HG03460 (cell line): ENCODE results near the gene TRIOBP.
"Not testable (repeated sequence)": the region's sequence is repeated elsewhere in the genome, so short reads cannot be mapped to it uniquely, and the experiment has no call there.

ENCODE experiments used
- ATAC-seq: cut with Tn5 transposase; IDR thresholded peaks from one replicate; pipeline ENCODE4 v1.9.1; 2021; ENCODE audit not compliant: unreplicated experiment

The TRIOBP gene

DNA sequence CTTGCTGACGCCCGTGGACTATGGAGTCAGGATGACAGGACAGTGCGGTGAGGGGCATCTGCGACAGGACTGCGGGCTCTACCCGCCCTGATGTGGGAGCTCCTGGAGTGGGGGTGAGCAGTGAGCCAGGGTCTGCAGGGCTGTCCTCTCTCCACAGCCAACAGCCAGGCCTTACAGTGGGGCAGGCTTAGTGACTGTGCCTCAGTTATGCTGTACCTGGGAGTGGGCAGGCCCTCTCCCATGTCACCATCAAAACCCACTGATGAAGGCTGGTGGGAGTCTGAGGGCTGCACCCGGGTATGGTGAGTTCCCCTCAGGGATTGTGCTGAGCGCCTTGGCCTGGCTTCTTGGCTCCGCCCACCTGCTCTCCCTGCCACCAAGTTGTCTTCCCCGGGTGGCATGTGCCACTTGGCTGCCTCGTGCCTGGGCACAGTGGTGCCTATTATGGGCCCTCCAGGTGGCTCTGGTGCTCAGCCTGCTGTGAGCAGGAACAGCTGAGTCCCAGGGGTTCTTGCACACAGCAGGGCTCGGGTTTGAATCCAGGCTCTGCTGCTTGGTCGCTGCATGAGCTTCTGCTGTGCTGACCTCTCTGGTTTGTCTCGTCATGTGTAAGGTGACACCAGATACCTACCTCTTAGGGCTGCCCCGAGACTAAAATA, 4.1 kb upstream of the TRIOBP start:
- no peak for ATAC-seq

DNA sequence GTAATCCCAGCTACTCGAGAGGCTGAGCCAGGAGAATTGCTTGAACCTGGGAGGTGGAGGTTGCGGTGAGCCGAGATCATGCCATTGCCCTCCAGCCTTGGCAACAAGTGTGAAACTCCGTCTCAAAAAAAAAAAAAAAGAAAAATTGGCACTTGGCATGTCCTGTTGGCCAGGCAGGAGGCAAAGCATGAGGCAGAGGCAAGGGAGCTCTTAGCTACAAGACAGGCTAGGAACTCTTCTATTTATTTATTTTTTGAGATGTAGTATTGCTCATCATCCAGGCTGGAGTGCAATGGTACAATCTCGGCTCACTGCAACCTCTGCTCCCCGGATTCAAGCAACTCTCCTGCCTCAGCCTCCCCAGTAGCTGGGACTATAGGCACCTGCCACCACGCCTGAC, 2.7 kb upstream of the TRIOBP start:
- ATAC-seq, result not testable (repeated sequence)

GRCh38 chr22:37696260-37696656, 590 bp upstream of the TRIOBP start:
- ATAC-seq, result not testable (repeated sequence)

GRCh38 chr22:37697538-37697835, 639 bp downstream of the TRIOBP start:
- no peak for ATAC-seq

DNA sequence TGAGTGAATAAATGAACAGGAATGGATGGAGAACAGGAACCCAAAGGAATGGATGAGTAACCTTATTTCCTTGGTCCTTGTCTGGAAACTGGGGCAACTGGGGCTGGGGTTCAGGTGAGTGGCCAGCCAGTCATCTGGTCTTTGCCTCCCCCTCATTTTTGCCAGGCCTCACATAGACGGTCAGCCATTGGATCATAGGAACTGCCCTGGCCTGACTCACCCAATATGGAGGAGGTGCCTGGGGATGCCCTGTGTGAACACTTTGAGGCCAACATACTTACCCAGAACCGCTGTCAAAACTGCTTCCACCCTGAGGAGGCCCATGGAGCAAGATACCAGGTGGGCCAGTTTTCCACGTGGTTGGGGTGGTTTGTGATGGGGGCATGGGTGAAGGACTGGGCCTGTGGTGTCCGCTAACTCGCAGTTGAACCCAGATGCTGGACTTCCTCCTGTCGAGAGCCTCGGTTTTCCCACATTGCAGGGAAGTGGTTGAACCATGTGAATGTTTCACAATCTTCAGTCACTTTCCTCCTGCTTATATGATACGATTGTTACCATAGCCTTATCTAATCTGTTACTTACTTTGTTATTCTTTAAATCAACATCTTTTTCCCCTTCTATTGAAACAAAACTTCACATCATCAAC, 4.4 kb downstream of the TRIOBP start:
- ATAC-seq, result no peak

DNA sequence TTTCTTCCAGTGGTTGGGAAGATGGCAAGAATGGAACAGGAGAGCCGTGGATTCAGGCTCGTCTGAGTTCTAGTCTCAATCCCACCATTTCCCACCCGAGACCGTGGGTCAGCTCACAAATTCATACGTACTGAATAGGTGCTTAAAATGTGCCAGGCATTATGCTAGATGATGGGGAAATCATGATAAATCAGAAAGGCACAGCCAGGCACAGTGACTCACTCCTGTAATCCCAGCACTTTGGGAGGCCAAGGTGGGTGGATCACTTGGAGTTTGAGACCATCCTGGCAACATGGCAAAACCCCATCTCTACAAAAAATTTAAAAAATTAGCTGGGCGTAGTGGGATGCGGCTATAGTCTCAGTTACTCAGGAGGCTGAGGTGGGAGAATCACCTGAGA, 7.1 kb downstream of the TRIOBP start:
- no peak for ATAC-seq

DNA sequence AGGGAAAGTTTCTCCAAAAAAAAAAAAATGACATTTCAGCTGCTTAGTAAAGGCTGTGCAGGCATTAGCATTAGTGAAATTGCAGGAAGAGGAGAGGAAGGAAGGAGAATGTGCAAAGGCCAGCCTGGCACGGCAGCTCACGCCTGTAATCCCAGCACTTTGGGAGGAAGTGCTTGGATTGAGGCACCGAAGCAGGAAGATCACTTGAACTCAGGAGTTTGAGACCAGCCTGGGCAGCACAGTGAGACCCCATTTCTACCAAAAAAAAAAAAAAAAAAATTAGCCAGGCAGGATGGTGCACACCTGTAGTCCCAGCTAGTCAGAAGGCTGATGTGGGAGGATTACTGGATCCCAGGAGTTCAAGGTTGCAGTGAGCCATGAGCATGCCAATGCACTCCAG, 7.8 kb downstream of the TRIOBP start:
- ATAC-seq, result no peak

GRCh38 chr22:37705205-37705604, 8.4 kb downstream of the TRIOBP start:
- ATAC-seq, result no peak

- ATAC-seq, result no peak
These were observed 12.0 kb downstream of the TRIOBP start for GRCh38 chr22:37708580-37709444.

DNA sequence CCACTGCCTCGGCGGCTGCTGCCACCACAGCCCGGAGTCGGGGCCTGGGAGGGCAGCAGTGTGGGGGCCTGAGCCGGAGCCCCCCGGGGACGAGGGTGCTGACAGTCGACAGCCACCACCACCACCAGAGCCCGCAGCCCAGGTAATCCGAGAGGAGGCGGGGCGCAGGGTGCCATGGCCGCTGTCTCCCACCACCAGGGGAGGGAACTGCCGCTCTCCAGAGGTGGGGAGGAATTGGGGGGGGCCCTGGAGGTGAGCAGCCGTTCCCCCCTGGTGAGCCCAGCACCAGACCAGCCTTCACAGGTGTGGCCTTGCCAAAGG, 12.6 kb downstream of the TRIOBP start:
- no peak for ATAC-seq

- ATAC-seq, result no peak
These were observed 13.8 kb downstream of the TRIOBP start for GRCh38 chr22:37710675-37711074.

GRCh38 chr22:37711490-37711889, 14.6 kb downstream of the TRIOBP start:
- ATAC-seq, result no peak

GRCh38 chr22:37713761-37714160, 16.9 kb downstream of the TRIOBP start:
- no peak for ATAC-seq

- no peak for ATAC-seq
These were observed 17.8 kb downstream of the TRIOBP start for GRCh38 chr22:37714634-37715033.

DNA sequence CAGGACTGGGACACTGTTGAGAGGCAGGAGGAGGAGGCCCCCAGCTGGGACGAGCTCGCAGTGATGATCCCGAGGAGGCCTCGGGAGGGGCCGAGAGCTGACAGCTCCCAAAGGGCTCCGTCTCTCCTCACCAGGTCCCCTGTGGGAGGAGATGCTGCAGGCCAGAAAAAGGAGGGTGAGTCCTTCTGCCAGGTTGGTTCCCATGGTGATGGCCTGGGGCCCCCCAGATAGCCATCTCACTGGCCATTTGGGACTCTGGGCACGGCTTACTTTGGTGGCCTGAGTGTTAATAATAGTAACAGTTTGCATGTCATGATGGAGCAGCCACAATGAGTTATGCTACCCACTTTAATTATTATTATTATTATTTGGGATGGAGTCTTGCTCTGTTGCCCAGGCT, 18.9 kb downstream of the TRIOBP start:
- ATAC-seq, result no peak

GRCh38 chr22:37716708-37717107, 19.9 kb downstream of the TRIOBP start:
- ATAC-seq, result no peak

DNA sequence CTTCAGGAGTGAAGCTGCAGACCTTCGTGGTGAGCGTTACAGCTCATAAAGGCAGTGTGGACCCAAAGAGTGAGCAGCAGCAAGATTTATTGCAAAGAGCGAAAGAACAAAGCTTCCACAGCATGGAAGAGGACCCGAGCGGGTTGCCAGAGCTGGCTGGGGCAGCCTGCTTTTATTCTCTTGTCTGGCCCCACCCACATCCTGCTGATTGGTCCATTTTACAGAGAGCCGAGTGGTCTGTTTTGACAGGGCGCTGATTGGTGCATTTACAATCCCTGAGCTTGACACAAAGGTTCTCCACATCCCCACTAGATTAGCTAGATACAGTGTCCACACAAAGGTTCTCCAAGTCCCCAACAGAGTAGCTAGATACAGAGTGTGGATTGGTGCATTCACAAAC, 20.4 kb downstream of the TRIOBP start:
- not testable (repeated sequence) for ATAC-seq

DNA sequence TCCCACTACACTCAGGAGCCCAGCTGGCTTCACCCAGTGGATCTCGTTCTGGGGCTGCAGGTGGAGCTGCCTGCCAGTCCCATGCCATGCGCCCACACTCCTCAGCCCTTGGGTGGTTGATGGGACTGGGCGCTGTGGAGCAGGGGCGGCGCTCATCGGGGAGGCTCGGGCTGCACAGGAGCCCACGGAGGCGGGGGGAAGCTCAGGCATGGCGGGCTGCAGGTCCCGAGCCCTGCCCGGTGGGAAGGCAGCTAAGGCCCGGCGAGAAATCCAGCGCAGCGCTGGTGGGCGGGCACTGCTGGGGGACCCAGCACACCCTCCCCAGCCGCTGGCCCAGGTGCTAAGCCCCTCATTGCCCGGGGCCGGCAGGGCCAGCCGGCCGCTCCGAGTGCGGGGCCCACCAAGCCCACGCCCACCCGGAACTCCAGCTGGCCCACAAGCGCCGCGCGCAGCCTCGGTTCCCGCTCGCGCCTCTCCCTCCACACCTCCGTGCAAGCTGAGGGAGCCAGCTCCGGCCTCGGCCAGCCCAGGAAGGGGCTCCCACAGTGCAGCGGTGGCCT, 21.0 kb downstream of the TRIOBP start:
- not testable (repeated sequence) for ATAC-seq

GRCh38 chr22:37725551-37726240, 28.8 kb downstream of the TRIOBP start:
- no peak for ATAC-seq

DNA sequence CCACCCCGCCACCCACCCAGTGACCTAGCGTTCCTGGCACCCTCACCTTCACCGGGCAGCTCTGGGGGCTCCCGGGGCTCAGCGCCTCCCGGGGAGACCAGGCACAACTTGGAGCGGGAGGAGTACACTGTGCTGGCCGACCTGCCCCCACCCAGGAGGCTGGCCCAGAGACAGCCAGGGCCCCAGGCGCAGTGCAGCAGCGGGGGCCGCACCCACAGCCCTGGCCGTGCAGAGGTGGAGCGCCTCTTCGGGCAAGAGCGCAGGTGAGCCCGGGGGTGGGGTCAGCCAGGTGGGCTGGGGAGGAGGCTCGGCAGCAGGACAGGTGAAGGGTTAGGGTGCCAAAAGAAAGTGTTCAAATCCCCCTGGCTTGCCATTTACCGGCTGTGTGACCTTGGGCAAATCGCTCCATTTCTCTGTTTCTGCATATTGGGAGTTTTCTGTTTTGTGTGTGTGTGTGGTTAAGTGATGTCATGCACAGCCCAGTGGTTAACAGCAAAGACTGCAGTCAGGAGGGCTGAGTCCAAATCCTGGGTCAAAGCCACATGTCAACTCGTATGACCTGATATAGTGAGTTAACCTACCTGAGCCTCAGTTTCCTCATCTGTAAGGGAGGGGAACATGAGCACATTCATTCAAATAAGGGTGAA, 29.5 kb downstream of the TRIOBP start:
- no peak for ATAC-seq

GRCh38 chr22:37728620-37729019, 31.8 kb downstream of the TRIOBP start:
- no peak for ATAC-seq
